Dermis lymphatic vessel endothelial cell (primary cell): ENCODE measurements around the gene RGS11. TPM values are rescaled to one million over a fixed set of nuclear protein-coding genes. Genes with fewer than 3 reads are reported as not detected.

Experiments used
- total RNA-seq: library from RNA; depleted of rRNA; stranded (reverse); fragments of >200 nt; gene quantifications from 2 replicates; pipeline ENCODE4 v1.2.1, GENCODE V29; 2014

Gene RGS11
- under 0.01 and 0.33 TPM in 2 replicates for total RNA-seq

GRCh38 chr16:275786-276232 lies at the start of gene RGS11:
RGS11 (minus strand) TSS chr16:275944; CDS start chr16:275911, 33 bp downstream.

GRCh38 chr16:283033-283805 lies 7.5 kb upstream of the RGS11 start, which contains the start of gene PDIA2:
PDIA2 (plus strand) TSS chr16:283164; CDS start chr16:283170, 6 bp downstream.

GRCh38 chr16:280552-280951 lies 4.8 kb upstream of the RGS11 start, which contains the start of gene ARHGDIG:
ARHGDIG (plus strand) TSS chr16:280591; CDS start chr16:280681, 90 bp downstream.

GRCh38 chr16:234468-235305 lies 41.1 kb downstream of the RGS11 start, which contains the start of gene FAM234A:
FAM234A (plus strand) TSS chr16:234821; CDS start chr16:254414, 19,593 bp downstream.

GRCh38 chr16:228852-229730 lies 46.7 kb downstream of the RGS11 start, which contains the start of gene LUC7L:
LUC7L (minus strand) TSS chr16:229449; CDS start chr16:229339, 110 bp downstream.

Other genes starting within 250 kb of the RGS11 start
- 4.0 and 4.8 TPM in 2 replicates for gene POLR3K, start 222.3 kb downstream of the RGS11 start, total RNA-seq
- gene SNRNP25, start 222.1 kb downstream of the RGS11 start, total RNA-seq = 14.0 and 17.5 TPM in 2 replicates
- gene RHBDF1, start 203.3 kb downstream of the RGS11 start, total RNA-seq = 9.8 and 17.0 TPM in 2 replicates
- 181 and 206 TPM in 2 replicates for gene MPG, start 197.7 kb downstream of the RGS11 start, total RNA-seq
- 2.8 and 4.0 TPM in 2 replicates for gene NPRL3, start 137.3 kb downstream of the RGS11 start, total RNA-seq
- not detected in 2 replicates for gene HBZ, start 123.3 kb downstream of the RGS11 start, total RNA-seq
- not detected in 2 replicates for gene HBM, start 110.0 kb downstream of the RGS11 start, total RNA-seq
- not detected in 2 replicates for gene HBA2, start 103.1 kb downstream of the RGS11 start, total RNA-seq
- not detected in 2 replicates for gene HBA1, start 99.3 kb downstream of the RGS11 start, total RNA-seq
- 0.17 and 0.33 TPM in 2 replicates for gene HBQ1, start 95.5 kb downstream of the RGS11 start, total RNA-seq
- gene LUC7L, start 46.5 kb downstream of the RGS11 start, total RNA-seq = 21.2 and 36.2 TPM in 2 replicates
- 35.3 and 41.0 TPM in 2 replicates for gene FAM234A, start 41.1 kb downstream of the RGS11 start, total RNA-seq
- gene ARHGDIG, start 4.6 kb upstream of the RGS11 start, total RNA-seq = not detected in 2 replicates
- gene PDIA2, start 7.2 kb upstream of the RGS11 start, total RNA-seq = 0.09 and 0.11 TPM in 2 replicates
- gene AXIN1, start 76.8 kb upstream of the RGS11 start, total RNA-seq = 16.1 and 18.0 TPM in 2 replicates
- gene MRPL28, start 94.6 kb upstream of the RGS11 start, total RNA-seq = 55.8 and 65.9 TPM in 2 replicates
- gene PGAP6, start 106.0 kb upstream of the RGS11 start, total RNA-seq = 62.1 and 67.1 TPM in 2 replicates
- gene NME4, start 121.3 kb upstream of the RGS11 start, total RNA-seq = 31.6 and 32.1 TPM in 2 replicates
- gene DECR2, start 125.9 kb upstream of the RGS11 start, total RNA-seq = 10.2 and 13.8 TPM in 2 replicates
- 27.5 and 38.9 TPM in 2 replicates for gene RAB11FIP3, start 149.7 kb upstream of the RGS11 start, total RNA-seq